GM19468 (cell line): ENCODE results near the gene MOB3C.

Source experiments
- ATAC-seq: cut with Tn5 transposase; IDR thresholded peaks from one replicate; pipeline ENCODE4 v1.9.1; 2021; ENCODE audit warnings: mild to moderate bottlenecking, moderate library complexity, moderate number of reproducible peaks; ENCODE audit not compliant: unreplicated experiment; ENCODE audit errors: extremely low read depth

MOB3C gene

GRCh38 chr1:46611691-46612221, 4.9 kb downstream of the MOB3C start:
- ATAC-seq = no peak

- ATAC-seq = no peak
These were observed 9.1 kb downstream of the MOB3C start for GRCh38 chr1:46607345-46608130.

- no peak for ATAC-seq
These were observed 10.2 kb downstream of the MOB3C start for GRCh38 chr1:46606255-46606965.

- ATAC-seq = no peak
These were observed 11.4 kb downstream of the MOB3C start for GRCh38 chr1:46605232-46605631.

- peak; percentile 92 for ATAC-seq
These were observed 12.6 kb downstream of the MOB3C start, which contains the start of gene MKNK1 for GRCh38 chr1:46603858-46604549. Gene MKNK1 (minus strand): TSS chr1:46604268. CDS start chr1:46583327, 20,941 bp downstream.

- no peak for ATAC-seq
These were observed 13.1 kb downstream of the MOB3C start for GRCh38 chr1:46603481-46603857.

GRCh38 chr1:46601257-46602007, 15.2 kb downstream of the MOB3C start:
- no peak for ATAC-seq

GRCh38 chr1:46599059-46599970, 17.3 kb downstream of the MOB3C start:
- ATAC-seq = no peak

GRCh38 chr1:46596846-46597245, 19.8 kb downstream of the MOB3C start:
- ATAC-seq = no peak

- ATAC-seq = no peak
These were observed 20.6 kb downstream of the MOB3C start for GRCh38 chr1:46596036-46596435.

- ATAC-seq = no peak
These were observed 21.5 kb downstream of the MOB3C start for GRCh38 chr1:46595127-46595526.

GRCh38 chr1:46594063-46594462, 22.5 kb downstream of the MOB3C start:
- ATAC-seq = no peak

- ATAC-seq = no peak
These were observed 23.8 kb downstream of the MOB3C start for GRCh38 chr1:46592823-46593222.

GRCh38 chr1:46589529-46589928, 27.1 kb downstream of the MOB3C start:
- no peak for ATAC-seq

GRCh38 chr1:46587069-46587468, 29.5 kb downstream of the MOB3C start:
- no peak for ATAC-seq

- ATAC-seq = no peak
These were observed 31.2 kb downstream of the MOB3C start for GRCh38 chr1:46585312-46585938.

- ATAC-seq = no peak
These were observed 33.1 kb downstream of the MOB3C start for GRCh38 chr1:46583494-46583893.

GRCh38 chr1:46582972-46583371, 33.6 kb downstream of the MOB3C start:
- no peak for ATAC-seq
